Ascending aorta (tissue), 2 donors: ENCODE measurements around the gene CHRNB2. TPM values are rescaled to one million over a fixed set of nuclear protein-coding genes. Genes with fewer than 3 reads are reported as not detected.

Experiments
- DNase-seq, 2 donors: peaks; one replicate each; pipeline ENCODE4 v3.0.0-alpha.2; 2019; ENCODE audit warnings: low spot score in 2 of 2
- H3K27ac ChIP-seq, 2 donors: fragments of 200-600 bp; sonication (generic); one replicate each; pipeline ENCODE4 v1.5.1; 2016 to 2017; ENCODE audit warnings: mild to moderate bottlenecking in 1 of 2
- H3K27me3 ChIP-seq: fragments of 200-600 bp; sonication (generic); one replicate; pipeline ENCODE4 v1.5.1; 2017
- H3K36me3 ChIP-seq, 2 donors: fragments of 200-600 bp; sonication (generic); one replicate each; pipeline ENCODE4 v1.5.1; 2016
- H3K4me1 ChIP-seq, 2 donors: fragments of 200-600 bp; sonication (generic); one replicate each; pipeline ENCODE4 v1.5.1; 2016 to 2017; ENCODE audit warnings: mild to moderate bottlenecking in 1 of 2
- H3K4me3 ChIP-seq, 2 donors: fragments of 200-600 bp; sonication (generic); one replicate each; pipeline ENCODE4 v1.5.1; 2016 to 2017; ENCODE audit warnings: mild to moderate bottlenecking in 1 of 2
- H3K9me3 ChIP-seq, 2 donors: fragments of 200-600 bp; sonication (generic); one replicate each; pipeline ENCODE4 v1.5.1; 2016
- CTCF ChIP-seq, 3 experiments: fragments of 200-600 bp in 2 of 3; fragments of 450-650 bp in 1 of 3; sonication (generic) in 2 of 3; IDR thresholded peaks; one replicate each; pipeline ENCODE4 v1.5.1; 2016 to 2019; ENCODE audit warnings: antibody characterized with exemption in 3 of 3, mild to moderate bottlenecking in 1 of 3, moderate library complexity in 1 of 3
- intact Hi-C: fragments of 100-400 bp; cut with DNase I; formaldehyde crosslinking; loops from one replicate; pipeline ENCODE4 v1.15.1; 2023
- total RNA-seq: library from RNA; depleted of rRNA; stranded (reverse); fragments of >200 nt; gene quantifications from one replicate; pipeline ENCODE4 v1.1.0, GENCODE V29; 2016

The CHRNB2 gene
- total RNA-seq, 1 donor from 2014 or later: not detected

GRCh38 chr1:154582885-154583284 is 15.3 kb downstream of the CHRNB2 start:
- intact Hi-C loops: no loop called here
- Histone ChIP-seq H3K9me3 (no peaks in the 10 kb centered on the region), H3K36me3 (peaks cover 81 to 91% of the 10 kb centered on the region in 2 donors), H3K27me3 (no peaks in the 10 kb centered on the region), H3K4me3 (no peak overlapping the region), H3K27ac (no peak overlapping the region), H3K4me1 (no peaks in the 10 kb centered on the region)
- TF ChIP-seq CTCF (IDR thresholded peaks at IDR 0.05): no peak
- DNase-seq: no peak

- H3K27ac ChIP-seq: no peak overlapping the region
- no peaks in the 10 kb centered on the region for H3K27me3 ChIP-seq
- peaks cover 87 to 100% of the 10 kb centered on the region in 2 donors for H3K36me3 ChIP-seq
- no peak for DNase-seq
- no peaks in the 10 kb centered on the region for H3K4me1 ChIP-seq
- intact Hi-C loops: no loop called here
- no peak for TF ChIP-seq CTCF (IDR thresholded peaks at IDR 0.05)
- no peak overlapping the region for H3K4me3 ChIP-seq
- no peaks in the 10 kb centered on the region for H3K9me3 ChIP-seq
These were observed 16.2 kb downstream of the CHRNB2 start for GRCh38 chr1:154583773-154584172.

DNA sequence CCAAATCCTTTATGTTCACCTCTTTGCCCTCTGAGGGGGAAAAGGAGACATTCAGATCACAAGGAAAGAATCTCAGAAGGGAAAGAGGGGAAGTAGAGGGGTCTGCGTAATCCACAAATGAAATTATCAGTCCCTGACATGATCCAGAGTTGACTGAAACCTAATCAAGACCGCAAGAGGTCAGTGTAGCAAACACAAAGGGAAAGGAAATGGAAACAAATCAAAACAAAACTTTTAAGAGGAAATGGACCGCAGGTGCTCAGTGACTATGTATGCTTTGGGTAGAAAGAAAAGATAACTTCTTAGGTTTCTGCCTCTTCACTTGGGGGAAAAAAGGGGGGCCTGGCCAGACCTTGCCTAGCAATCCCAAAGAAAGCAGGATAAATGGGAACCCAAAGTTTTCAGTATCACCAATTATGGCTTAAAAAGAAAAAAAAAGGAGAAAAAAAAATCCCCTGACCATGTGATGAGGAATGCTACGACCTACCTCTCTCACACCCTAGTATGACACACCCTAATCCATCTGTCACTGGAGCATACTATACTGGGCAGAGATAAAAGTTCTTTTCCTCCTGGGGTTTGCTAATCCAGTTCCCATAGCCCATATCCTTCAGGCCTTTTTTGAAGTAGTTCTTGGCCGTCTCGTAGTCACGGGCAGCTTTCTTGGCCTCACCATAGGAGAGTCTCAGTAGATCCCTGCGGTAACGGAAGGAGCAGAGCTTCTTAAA is 16.9 kb downstream of the CHRNB2 start:
- H3K4me1 ChIP-seq: no peaks in the 10 kb centered on the region
- no peak for DNase-seq
- no peaks in the 10 kb centered on the region for H3K9me3 ChIP-seq
- no peak for TF ChIP-seq CTCF (IDR thresholded peaks at IDR 0.05)
- no peak overlapping the region for H3K4me3 ChIP-seq
- intact Hi-C loops: no loop called here
- H3K27ac ChIP-seq: no peak overlapping the region
- H3K27me3 ChIP-seq: no peaks in the 10 kb centered on the region
- H3K36me3 ChIP-seq: peaks cover 91 to 100% of the 10 kb centered on the region in 2 donors

GRCh38 chr1:154586231-154586630 is 18.7 kb downstream of the CHRNB2 start:
- H3K27ac ChIP-seq: no peak overlapping the region
- no peaks in the 10 kb centered on the region for H3K27me3 ChIP-seq
- peaks cover 95 to 99% of the 10 kb centered on the region in 2 donors for H3K36me3 ChIP-seq
- TF ChIP-seq CTCF (IDR thresholded peaks at IDR 0.05): no peak
- H3K4me3 ChIP-seq: no peak overlapping the region
- H3K9me3 ChIP-seq: no peaks in the 10 kb centered on the region
- no peak for DNase-seq
- intact Hi-C loops: no loop called here
- H3K4me1 ChIP-seq: no peaks in the 10 kb centered on the region

GRCh38 chr1:154586641-154587040 is 19.1 kb downstream of the CHRNB2 start:
- Histone ChIP-seq H3K36me3 (peaks cover 98 to 99% of the 10 kb centered on the region in 2 donors), H3K27me3 (no peaks in the 10 kb centered on the region), H3K27ac (no peak overlapping the region), H3K4me1 (no peaks in the 10 kb centered on the region), H3K4me3 (no peak overlapping the region), H3K9me3 (no peaks in the 10 kb centered on the region)
- intact Hi-C loops: no loop called here
- no peak for DNase-seq
- TF ChIP-seq CTCF (IDR thresholded peaks at IDR 0.05): no peak
